Measurements from ENCODE around the gene MUC5B.

- TF ChIP-seq CTCF (conservative IDR thresholded peaks at IDR 0.05) (no peak), EZH2 (IDR thresholded peaks at IDR 0.05; ENCODE audit: low read depth) (no peak)
These were observed 52.2 kb downstream of the MUC5B start for GRCh38 chr11:1275021-1275420.

Data from PC-9 (cell line).